Ishikawa (cell line): ENCODE results near the gene PARK7.
A peak's percentile ranks its signal among the peaks of the same experiment; 100 is the strongest.

Experiments used
- CEBPB ChIP-seq: IDR thresholded peaks from 2 replicates; pipeline ENCODE4 v1.6.1; 2012
- CREB1 ChIP-seq: IDR thresholded peaks from 2 replicates; pipeline ENCODE4 v1.6.1; 2012; ENCODE audit warnings: low read depth
- EGR1 ChIP-seq: IDR thresholded peaks from 2 replicates; pipeline ENCODE4 v1.6.1; 2012
- EP300 ChIP-seq: IDR thresholded peaks from 2 replicates; pipeline ENCODE4 v1.6.1; 2012; ENCODE audit warnings: borderline replicate concordance
- FOXM1 ChIP-seq: IDR thresholded peaks from 2 replicates; pipeline ENCODE4 v1.6.1; 2012; ENCODE audit warnings: low read depth, borderline replicate concordance
- MAX ChIP-seq: IDR thresholded peaks from 2 replicates; pipeline ENCODE4 v1.6.1; 2012
- NFIC ChIP-seq: IDR thresholded peaks from 2 replicates; pipeline ENCODE4 v1.6.1; 2012
- RAD21 ChIP-seq: IDR thresholded peaks from 2 replicates; pipeline ENCODE4 v1.6.1; 2012; ENCODE audit warnings: low read depth
- TAF1 ChIP-seq: IDR thresholded peaks from 2 replicates; pipeline ENCODE4 v1.6.1; 2012; ENCODE audit warnings: low read depth, mild to moderate bottlenecking
- TCF12 ChIP-seq: IDR thresholded peaks from 2 replicates; pipeline ENCODE4 v1.6.1; 2012; ENCODE audit warnings: low read depth
- TEAD4 ChIP-seq: IDR thresholded peaks from 2 replicates; pipeline ENCODE4 v1.6.1; 2012
- USF1 ChIP-seq: IDR thresholded peaks from 2 replicates; pipeline ENCODE4 v1.6.1; 2012
- YY1 ChIP-seq: IDR thresholded peaks from 2 replicates; pipeline ENCODE4 v1.6.1; 2012; ENCODE audit warnings: low read depth
- ZBTB7A ChIP-seq: IDR thresholded peaks from 2 replicates; pipeline ENCODE4 v1.6.1; 2012; ENCODE audit warnings: low read depth
- TF ChIP-seq, protein P1 (sequence below): IDR thresholded peaks from 2 replicates; pipeline ENCODE4 v1.6.1; 2012; ENCODE audit warnings: low read depth, mild to moderate bottlenecking

Gene PARK7

GRCh38 chr1:8012955-8013354, 51.4 kb downstream of the PARK7 start:
- TF ChIP-seq CREB1: no peak
- no peak for TF ChIP-seq EP300
- TF ChIP-seq CEBPB: no peak
- no peak for TF ChIP-seq FOXM1
- TF ChIP-seq ZBTB7A: no peak
- TF ChIP-seq, protein P1, sequence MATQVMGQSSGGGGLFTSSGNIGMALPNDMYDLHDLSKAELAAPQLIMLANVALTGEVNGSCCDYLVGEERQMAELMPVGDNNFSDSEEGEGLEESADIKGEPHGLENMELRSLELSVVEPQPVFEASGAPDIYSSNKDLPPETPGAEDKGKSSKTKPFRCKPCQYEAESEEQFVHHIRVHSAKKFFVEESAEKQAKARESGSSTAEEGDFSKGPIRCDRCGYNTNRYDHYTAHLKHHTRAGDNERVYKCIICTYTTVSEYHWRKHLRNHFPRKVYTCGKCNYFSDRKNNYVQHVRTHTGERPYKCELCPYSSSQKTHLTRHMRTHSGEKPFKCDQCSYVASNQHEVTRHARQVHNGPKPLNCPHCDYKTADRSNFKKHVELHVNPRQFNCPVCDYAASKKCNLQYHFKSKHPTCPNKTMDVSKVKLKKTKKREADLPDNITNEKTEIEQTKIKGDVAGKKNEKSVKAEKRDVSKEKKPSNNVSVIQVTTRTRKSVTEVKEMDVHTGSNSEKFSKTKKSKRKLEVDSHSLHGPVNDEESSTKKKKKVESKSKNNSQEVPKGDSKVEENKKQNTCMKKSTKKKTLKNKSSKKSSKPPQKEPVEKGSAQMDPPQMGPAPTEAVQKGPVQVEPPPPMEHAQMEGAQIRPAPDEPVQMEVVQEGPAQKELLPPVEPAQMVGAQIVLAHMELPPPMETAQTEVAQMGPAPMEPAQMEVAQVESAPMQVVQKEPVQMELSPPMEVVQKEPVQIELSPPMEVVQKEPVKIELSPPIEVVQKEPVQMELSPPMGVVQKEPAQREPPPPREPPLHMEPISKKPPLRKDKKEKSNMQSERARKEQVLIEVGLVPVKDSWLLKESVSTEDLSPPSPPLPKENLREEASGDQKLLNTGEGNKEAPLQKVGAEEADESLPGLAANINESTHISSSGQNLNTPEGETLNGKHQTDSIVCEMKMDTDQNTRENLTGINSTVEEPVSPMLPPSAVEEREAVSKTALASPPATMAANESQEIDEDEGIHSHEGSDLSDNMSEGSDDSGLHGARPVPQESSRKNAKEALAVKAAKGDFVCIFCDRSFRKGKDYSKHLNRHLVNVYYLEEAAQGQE: no peak
- no peak for TF ChIP-seq RAD21
- no peak for TF ChIP-seq NFIC
- TF ChIP-seq YY1: no peak
- TF ChIP-seq TEAD4: no peak
- TF ChIP-seq TAF1: no peak
- no peak for TF ChIP-seq TCF12
- no peak for TF ChIP-seq EGR1
- TF ChIP-seq USF1: no peak
- TF ChIP-seq MAX: no peak

- TF ChIP-seq, protein P1: no peak
- TF ChIP-seq ZBTB7A: no peak
These were observed 51.9 kb downstream of the PARK7 start for GRCh38 chr1:8013399-8013798.

DNA sequence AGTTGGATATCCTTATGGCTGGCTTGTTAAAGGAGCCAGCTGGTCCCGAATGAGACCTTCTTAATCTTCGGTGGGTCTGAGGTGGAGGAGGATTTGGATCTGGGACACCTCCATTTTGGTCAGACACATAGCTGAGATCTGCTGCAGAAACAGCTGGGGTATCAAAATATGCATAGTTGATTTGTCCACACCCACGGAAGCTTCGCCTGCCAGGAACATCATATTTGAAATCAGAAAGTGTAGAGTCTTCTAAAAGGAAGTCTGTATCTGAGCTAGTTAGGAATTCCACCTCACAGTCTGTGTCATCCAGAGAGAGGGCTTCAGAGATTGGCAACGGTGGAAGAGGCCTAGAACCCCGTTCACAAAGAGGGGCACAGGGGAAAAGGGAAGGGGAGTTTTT, 52.3 kb downstream of the PARK7 start:
- TF ChIP-seq TCF12: no peak

DNA sequence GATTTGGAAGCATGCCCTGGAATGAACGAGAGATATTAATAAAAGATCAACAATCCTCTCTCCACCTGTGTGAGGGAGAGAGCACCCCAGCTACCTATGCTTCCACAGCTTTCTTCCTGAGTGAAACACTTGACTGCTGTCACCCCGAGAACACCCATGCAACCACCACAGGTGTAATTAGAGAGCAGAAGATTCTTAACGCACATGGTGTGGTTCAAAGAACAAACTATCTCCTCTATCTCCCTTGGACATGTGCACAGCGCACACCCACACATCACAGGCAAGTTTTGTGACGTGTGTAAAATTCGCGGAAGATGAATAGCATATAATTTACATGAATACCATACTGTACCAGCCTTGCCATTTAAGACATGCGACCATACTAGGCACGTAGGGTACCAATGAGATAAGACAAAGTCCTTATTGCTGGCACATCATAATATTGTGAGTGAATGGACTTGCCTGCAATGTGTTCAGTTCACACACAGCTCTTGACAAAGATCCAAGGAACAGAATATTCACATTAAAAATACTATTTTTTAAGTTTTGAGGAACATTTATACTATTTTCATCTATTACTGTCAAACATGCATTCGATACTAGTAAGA, 53.0 kb downstream of the PARK7 start:
- no peak for TF ChIP-seq FOXM1
- TF ChIP-seq ZBTB7A: no peak
- no peak for TF ChIP-seq YY1
- TF ChIP-seq, protein P1: no peak
- no peak for TF ChIP-seq CEBPB
- TF ChIP-seq TAF1: no peak
- TF ChIP-seq USF1: no peak
- TF ChIP-seq CREB1: no peak
- no peak for TF ChIP-seq EGR1

GRCh38 chr1:8015036-8015808, 53.7 kb downstream of the PARK7 start:
- TF ChIP-seq EGR1 (no peak), RAD21 (peak; percentile 76), NFIC (no peak)

DNA sequence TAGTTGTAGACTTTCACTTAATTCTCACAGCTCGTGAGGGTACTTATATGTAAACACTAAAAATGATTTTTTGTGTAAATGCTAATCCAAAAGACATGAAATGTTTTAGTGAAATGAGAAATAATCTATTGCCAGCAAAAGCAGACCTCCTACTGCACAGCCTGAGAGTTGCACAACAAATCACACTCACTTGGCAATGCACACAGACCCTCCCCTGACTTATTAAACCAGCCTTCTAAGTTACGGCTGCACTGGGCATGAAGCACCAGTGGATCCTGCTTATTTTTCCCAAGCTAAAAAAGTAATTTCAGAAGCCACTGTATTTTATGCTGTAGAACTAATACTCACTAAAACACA, 54.3 kb downstream of the PARK7 start:
- TF ChIP-seq FOXM1 (no peak), NFIC (0 out of 2 replicates have a peak, but pooled peaks have one; percentile 12), CEBPB (peak; percentile 83)
